C4-2B (cell line): Measurements from ENCODE around the gene MACROD1.

Experiments used
- ZFX ChIP-seq: fragments of 450-650 bp; IDR thresholded peaks from 2 replicates; pipeline ENCODE4 v1.6.1; 2017
- TF ChIP-seq, protein P1 (sequence below): fragments of 450-650 bp; conservative IDR thresholded peaks from 2 replicates; pipeline ENCODE4 v1.5.1; 2017; ENCODE audit warnings: mild to moderate bottlenecking

DNA sequence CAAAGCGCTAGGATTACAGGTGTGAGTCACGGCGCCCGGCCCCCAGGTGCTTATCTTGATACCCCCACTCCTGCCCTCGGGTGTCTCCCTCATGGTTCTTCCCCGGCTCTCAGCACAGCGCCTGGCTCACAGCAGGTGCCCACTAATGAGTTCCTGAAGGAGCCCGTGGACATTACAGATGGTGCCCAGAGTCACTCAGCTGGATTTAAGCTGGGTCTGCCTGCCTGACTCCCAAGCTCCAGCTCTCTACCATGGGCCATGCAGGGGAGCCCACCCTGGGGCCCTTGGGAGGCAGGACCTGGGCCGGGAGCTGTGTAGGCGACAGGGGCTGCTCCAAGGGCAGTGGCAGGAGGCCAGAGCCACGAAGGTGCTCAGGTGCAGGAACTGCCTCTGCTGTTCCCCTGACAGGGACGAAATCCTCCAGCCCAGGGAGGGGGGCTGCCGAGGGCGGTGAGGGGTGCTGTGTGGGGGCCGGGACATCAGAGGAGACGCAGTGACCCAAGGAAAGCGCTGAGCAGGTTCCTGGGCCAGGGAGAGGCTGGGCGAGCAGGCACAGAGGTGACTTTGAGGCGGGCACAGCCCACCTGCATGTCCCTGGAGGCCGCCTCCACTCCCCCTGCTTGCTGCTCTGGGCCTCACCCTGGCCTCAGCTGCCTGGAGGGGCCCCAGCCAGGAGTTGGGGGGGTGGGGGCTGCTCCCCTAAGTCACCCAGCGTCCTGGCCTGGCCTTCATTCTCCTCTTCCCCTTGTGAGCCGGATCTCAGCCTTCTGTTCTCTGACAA lies 144.7 kb downstream of the MACROD1 start:
- TF ChIP-seq, protein P1, sequence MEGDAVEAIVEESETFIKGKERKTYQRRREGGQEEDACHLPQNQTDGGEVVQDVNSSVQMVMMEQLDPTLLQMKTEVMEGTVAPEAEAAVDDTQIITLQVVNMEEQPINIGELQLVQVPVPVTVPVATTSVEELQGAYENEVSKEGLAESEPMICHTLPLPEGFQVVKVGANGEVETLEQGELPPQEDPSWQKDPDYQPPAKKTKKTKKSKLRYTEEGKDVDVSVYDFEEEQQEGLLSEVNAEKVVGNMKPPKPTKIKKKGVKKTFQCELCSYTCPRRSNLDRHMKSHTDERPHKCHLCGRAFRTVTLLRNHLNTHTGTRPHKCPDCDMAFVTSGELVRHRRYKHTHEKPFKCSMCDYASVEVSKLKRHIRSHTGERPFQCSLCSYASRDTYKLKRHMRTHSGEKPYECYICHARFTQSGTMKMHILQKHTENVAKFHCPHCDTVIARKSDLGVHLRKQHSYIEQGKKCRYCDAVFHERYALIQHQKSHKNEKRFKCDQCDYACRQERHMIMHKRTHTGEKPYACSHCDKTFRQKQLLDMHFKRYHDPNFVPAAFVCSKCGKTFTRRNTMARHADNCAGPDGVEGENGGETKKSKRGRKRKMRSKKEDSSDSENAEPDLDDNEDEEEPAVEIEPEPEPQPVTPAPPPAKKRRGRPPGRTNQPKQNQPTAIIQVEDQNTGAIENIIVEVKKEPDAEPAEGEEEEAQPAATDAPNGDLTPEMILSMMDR = no peak
- no peak for TF ChIP-seq ZFX
